Measurements from ENCODE around the gene LRRC8C.

The LRRC8C gene

GRCh38 chr1:89609781-89610456 lies 23.0 kb upstream of the LRRC8C start:
- TF ChIP-seq, protein P1, sequence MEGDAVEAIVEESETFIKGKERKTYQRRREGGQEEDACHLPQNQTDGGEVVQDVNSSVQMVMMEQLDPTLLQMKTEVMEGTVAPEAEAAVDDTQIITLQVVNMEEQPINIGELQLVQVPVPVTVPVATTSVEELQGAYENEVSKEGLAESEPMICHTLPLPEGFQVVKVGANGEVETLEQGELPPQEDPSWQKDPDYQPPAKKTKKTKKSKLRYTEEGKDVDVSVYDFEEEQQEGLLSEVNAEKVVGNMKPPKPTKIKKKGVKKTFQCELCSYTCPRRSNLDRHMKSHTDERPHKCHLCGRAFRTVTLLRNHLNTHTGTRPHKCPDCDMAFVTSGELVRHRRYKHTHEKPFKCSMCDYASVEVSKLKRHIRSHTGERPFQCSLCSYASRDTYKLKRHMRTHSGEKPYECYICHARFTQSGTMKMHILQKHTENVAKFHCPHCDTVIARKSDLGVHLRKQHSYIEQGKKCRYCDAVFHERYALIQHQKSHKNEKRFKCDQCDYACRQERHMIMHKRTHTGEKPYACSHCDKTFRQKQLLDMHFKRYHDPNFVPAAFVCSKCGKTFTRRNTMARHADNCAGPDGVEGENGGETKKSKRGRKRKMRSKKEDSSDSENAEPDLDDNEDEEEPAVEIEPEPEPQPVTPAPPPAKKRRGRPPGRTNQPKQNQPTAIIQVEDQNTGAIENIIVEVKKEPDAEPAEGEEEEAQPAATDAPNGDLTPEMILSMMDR (IDR thresholded peaks at IDR 0.05), result no peak

DNA sequence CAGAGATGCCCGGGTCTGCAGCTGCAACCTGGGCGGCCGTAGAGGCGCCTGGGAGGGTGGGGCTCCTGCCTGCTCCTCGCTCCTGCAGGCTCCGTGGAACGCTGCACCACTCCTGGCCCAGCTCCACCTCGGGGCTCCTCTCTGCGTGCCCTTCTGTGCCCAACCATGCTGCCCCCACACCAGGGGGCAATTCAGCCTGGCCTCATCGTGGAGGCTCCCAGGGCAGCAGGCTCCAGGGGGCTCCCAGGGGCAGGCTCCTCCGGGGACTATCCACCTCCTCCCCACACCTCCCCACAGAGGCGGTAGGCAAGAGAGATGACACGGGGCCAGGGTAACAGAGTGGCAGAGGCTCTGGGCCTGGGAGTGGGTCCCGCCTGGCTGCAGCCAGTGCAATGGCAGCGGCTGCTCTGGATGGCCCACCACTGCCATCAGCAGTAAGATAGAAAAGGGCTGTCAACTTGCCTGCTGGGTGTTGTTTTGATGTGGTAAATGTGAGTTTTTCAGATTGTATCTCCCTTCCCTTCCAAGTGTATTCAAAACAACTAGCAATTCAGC lies 22.4 kb upstream of the LRRC8C start:
- TF ChIP-seq, protein P1 (IDR thresholded peaks at IDR 0.05), result no peak

GRCh38 chr1:89611721-89612120 lies 21.2 kb upstream of the LRRC8C start:
- TF ChIP-seq, protein P1 (IDR thresholded peaks at IDR 0.05), result no peak

DNA sequence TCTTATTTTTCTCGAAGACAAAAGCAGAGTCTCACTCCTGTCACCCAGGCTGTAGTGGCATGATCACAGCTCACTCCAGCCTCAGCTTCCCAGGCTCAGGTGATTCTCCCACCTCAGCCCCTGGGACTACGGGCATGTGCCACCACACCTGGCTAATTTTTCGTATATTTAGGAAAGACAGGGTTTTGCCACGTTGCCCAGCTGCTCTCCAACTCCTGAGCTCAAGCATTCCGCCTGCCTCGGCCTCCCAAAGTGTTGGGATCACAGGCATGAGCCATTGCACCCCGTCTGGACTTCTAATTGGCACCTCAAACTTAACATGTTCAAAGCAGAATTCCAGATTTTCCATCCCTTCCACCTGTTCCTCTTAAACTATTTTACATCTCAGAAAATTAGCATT lies 19.0 kb upstream of the LRRC8C start:
- TF ChIP-seq, protein P1 (IDR thresholded peaks at IDR 0.05), result no peak

DNA sequence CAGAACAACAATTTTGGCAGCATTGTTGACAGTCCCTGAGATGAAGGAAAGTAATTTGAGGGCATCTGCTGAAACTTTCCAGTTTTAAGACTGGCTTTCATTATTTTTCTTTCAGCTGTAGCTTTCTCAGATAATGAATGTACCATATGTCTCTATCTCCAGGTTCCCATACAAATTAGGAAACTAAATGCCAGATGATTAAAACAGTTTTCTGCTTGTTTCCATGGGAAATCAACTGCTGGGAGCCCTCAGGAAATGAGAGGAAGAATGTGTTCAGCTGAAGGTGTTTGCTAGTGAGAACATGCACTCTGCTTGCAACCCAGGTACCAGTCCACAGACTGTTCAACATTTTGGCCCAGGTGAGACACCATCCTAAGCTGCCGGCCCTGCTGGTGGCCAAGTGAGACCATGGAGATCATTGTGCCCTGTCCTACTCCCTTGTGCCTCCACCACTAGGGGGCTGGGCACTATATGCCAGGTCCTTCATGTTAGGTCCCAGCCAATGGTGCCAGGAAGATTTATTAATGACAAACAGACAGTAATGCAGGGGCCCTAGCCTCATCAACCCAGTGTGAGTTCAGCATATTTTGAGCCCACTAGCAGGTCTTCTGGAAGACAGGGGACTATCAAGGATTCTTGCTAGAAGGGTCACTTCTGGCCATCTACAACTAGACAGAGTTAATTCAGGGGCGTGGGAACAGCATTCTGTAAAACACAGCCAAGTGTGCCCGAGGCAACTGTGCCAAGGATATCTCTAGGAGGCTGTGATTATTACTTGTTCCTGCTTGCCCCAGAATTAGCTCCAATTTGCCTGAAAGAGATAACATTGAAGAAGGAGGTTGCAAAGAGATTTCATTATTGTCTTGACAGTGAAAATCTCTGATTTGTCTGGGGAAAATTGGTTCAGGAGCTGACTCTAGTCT lies 17.0 kb upstream of the LRRC8C start:
- TF ChIP-seq, protein P1 (IDR thresholded peaks at IDR 0.05), result peak; percentile 28; the same call in 1 of the 2 replicates

DNA sequence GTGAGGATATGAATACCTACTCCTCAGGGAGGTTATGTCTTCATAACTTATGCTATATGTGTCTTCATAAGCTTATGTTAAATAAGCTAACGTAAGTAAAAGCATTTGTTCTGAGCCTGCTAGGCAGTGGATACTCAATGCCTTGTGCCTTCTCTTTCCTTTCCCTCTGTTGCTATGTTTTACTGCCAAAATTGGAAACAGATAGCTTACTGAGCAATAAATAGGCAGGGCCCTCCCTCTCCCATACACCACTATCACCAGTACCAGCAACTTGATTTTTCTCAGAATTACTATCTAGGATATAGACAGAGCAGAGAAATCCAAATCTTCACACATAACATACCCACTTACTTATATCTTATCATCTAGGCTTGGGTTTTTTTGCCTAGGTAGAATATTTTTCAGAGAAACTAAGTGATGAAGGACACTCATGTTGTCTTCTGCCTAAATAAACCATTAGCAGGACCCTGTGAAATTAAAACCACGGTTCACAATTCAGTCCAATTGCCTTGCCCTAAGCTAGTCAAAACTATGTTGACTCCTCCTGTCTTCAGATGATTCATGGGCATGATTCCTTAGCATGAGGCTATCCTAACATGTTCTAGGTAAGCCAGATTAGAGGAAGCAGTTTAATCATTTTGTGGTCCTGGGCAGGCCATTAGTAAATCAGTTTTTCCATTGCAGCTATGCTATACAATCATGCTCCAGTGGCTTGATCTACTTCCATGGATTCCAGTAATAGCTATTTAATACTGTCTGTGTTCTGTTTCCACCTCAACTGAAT lies 15.9 kb upstream of the LRRC8C start:
- TF ChIP-seq, protein P1 (IDR thresholded peaks at IDR 0.05), result no peak

- TF ChIP-seq, protein P1 (IDR thresholded peaks at IDR 0.05), result no peak
Measured at GRCh38 chr1:89620664-89621063, 12.3 kb upstream of the LRRC8C start.

Measured in LNCAP (cell line).